Liver (tissue), 9 donors: ENCODE data around the gene PXDN. TPM values are rescaled to one million over a fixed set of nuclear protein-coding genes. Genes with fewer than 3 reads are reported as not detected.

Experiments
- DNase-seq: peaks from one replicate; pipeline ENCODE4 v3.0.0-alpha.2; 2017; ENCODE audit warnings: low spot score
- H3K27ac ChIP-seq, 2 donors: one replicate each; pipeline ENCODE4 v1.7.0; 2013; ENCODE audit warnings: inconsistent platforms in 2 of 2, low read length in 2 of 2, control low read depth in 1 of 2, low read depth in 1 of 2, mild to moderate bottlenecking in 1 of 2
- H3K27me3 ChIP-seq, 4 donors: one replicate each; pipeline versions ENCODE4 v1.6.1 to v1.7.0; 2013; ENCODE audit warnings: low read length in 3 of 4, inconsistent platforms in 1 of 4, mild to moderate bottlenecking in 1 of 4, moderate library complexity in 1 of 4; ENCODE audit not compliant: control insufficient read depth in 4 of 4, insufficient read depth in 4 of 4
- H3K36me3 ChIP-seq, 4 donors: one replicate each; pipeline versions ENCODE4 v1.6.1 to v1.7.0; 2013; ENCODE audit warnings: low read length in 3 of 4, mild to moderate bottlenecking in 3 of 4, low read depth in 1 of 4, moderate library complexity in 1 of 4; ENCODE audit not compliant: control insufficient read depth in 4 of 4, insufficient read depth in 3 of 4
- H3K4me1 ChIP-seq, 4 donors: one replicate each; pipeline versions ENCODE4 v1.6.1 to v1.7.0; 2013; ENCODE audit warnings: low read length in 3 of 4, mild to moderate bottlenecking in 3 of 4, moderate library complexity in 1 of 4; ENCODE audit not compliant: control insufficient read depth in 4 of 4, insufficient read depth in 4 of 4
- H3K4me3 ChIP-seq, 3 donors: one replicate each; pipeline versions ENCODE4 v1.6.1 to v1.7.0; 2013; ENCODE audit warnings: low read length in 3 of 3, control low read depth in 1 of 3, low read depth in 1 of 3, mild to moderate bottlenecking in 1 of 3
- H3K9ac ChIP-seq, 2 donors: one replicate each; pipeline ENCODE4 v1.7.0; 2013; ENCODE audit warnings: low read length in 2 of 2, mild to moderate bottlenecking in 2 of 2, moderate library complexity in 2 of 2, control low read depth in 1 of 2, low read depth in 1 of 2
- H3K9me3 ChIP-seq, 4 donors: one replicate each; pipeline versions ENCODE4 v1.6.1 to v1.7.0; 2013; ENCODE audit warnings: low read length in 3 of 4; ENCODE audit not compliant: control insufficient read depth in 4 of 4
- ATF3 ChIP-seq: IDR thresholded peaks from 2 replicates; pipeline ENCODE4 v1.6.1; 2016; ENCODE audit warnings: antibody characterized with exemption
- CTCF ChIP-seq: fragments of 150-350 bp; IDR thresholded peaks from 2 replicates; pipeline ENCODE4 v1.5.1; 2017; ENCODE audit warnings: improper control_type of control experiment, low read depth, low read length; ENCODE audit not compliant: missing input control
- EGR1 ChIP-seq, 2 donors: IDR thresholded peaks; 2 replicates each; pipeline ENCODE4 v1.6.1; 2016 to 2018; ENCODE audit warnings: antibody characterized with exemption in 2 of 2, low read depth in 2 of 2
- FOXA1 ChIP-seq: IDR thresholded peaks from 2 replicates; pipeline ENCODE4 v1.6.1; 2016; ENCODE audit warnings: antibody characterized with exemption
- FOXA2 ChIP-seq: IDR thresholded peaks from 2 replicates; pipeline ENCODE4 v1.6.1; 2016; ENCODE audit warnings: antibody characterized with exemption
- GABPA ChIP-seq, 2 donors: IDR thresholded peaks in 1 of 2; conservative IDR thresholded peaks in 1 of 2; 2 replicates each; pipeline ENCODE4 v1.6.1; 2016; ENCODE audit warnings: antibody characterized with exemption in 2 of 2, mild to moderate bottlenecking in 1 of 2, moderate library complexity in 1 of 2
- HNF4A ChIP-seq, 2 donors: conservative IDR thresholded peaks; 2 replicates each; pipeline ENCODE4 v1.6.1; 2016; ENCODE audit warnings: antibody characterized with exemption in 2 of 2, mild to moderate bottlenecking in 2 of 2
- HNF4G ChIP-seq: IDR thresholded peaks from 2 replicates; pipeline ENCODE4 v1.6.1; 2016; ENCODE audit warnings: antibody characterized with exemption
- JUND ChIP-seq, 2 donors: IDR thresholded peaks; 2 replicates each; pipeline ENCODE4 v1.6.1; 2016; ENCODE audit warnings: antibody characterized with exemption in 2 of 2
- NR2F2 ChIP-seq: IDR thresholded peaks from 2 replicates; pipeline ENCODE4 v1.6.1; 2016; ENCODE audit warnings: antibody characterized with exemption
- RAD21 ChIP-seq, 2 donors: IDR thresholded peaks; 2 replicates each; pipeline ENCODE4 v1.6.1; 2016; ENCODE audit warnings: antibody characterized with exemption in 2 of 2, mild to moderate bottlenecking in 2 of 2
- REST ChIP-seq: IDR thresholded peaks from 2 replicates; pipeline ENCODE4 v1.6.1; 2016; ENCODE audit warnings: antibody characterized with exemption, mild to moderate bottlenecking
- RXRA ChIP-seq, 2 donors: IDR thresholded peaks; 2 replicates each; pipeline ENCODE4 v1.6.1; 2017 to 2018; ENCODE audit warnings: antibody characterized with exemption in 2 of 2, mild to moderate bottlenecking in 1 of 2
- SP1 ChIP-seq: IDR thresholded peaks from 2 replicates; pipeline ENCODE4 v1.6.1; 2018; ENCODE audit warnings: antibody characterized with exemption, mild to moderate bottlenecking
- TAF1 ChIP-seq: conservative IDR thresholded peaks from 2 replicates; pipeline ENCODE4 v1.6.1; 2016; ENCODE audit warnings: antibody characterized with exemption, mild to moderate bottlenecking
- YY1 ChIP-seq: IDR thresholded peaks from 2 replicates; pipeline ENCODE4 v1.6.1; 2016; ENCODE audit warnings: antibody characterized with exemption, mild to moderate bottlenecking
- ZBTB33 ChIP-seq: IDR thresholded peaks from 2 replicates; pipeline ENCODE4 v1.6.1; 2016; ENCODE audit warnings: antibody characterized with exemption
- WGBS: extraction: QIAGEN DNeasy Blood & Tissue Kit; methylation state at CpG from one replicate; pipeline ENCODE4 v1.1.7; 2013; 5-methylcytosine and 5-hydroxymethylcytosine counted together
- polyA plus RNA-seq, 2 donors: library from polyadenylated mRNA; stranded (reverse) in 1 of 2; unstranded in 1 of 2; fragments of 200-250 nt in 1 of 2; fragments of >200 nt in 1 of 2; fragmentation: Nextera tagmentation in 1 of 2; extraction: Ambion mirVana in 1 of 2; gene quantifications; one replicate each; pipeline versions ENCODE4 v1.2.1 to v1.2.3, GENCODE V29; 2013 to 2015
- total RNA-seq, 2 donors: library from RNA; depleted of rRNA; stranded (reverse); fragments of >200 nt; gene quantifications; one replicate each; pipeline ENCODE4 v1.2.3, GENCODE V29; 2014
- donor health status: healthy.
- donor health status: healthy.
- donor health status: healthy.
- donor health status: healthy.
- donor health status: healthy.

PXDN gene
- total and polyA plus RNA-seq, 4 donors: 4.2 to 21.5 (median 16.9) TPM

GRCh38 chr2:1611886-1612285 is 132.4 kb downstream of the PXDN start:
- DNase-seq: no peak
- H3K9ac ChIP-seq: no peak overlapping the region
- TF ChIP-seq FOXA2 (no peak), FOXA1 (no peak), NR2F2 (no peak), SP1 (no peak), RAD21 (IDR thresholded peaks at IDR 0.05) (no peak), CTCF (no peak), EGR1 (IDR thresholded peaks at IDR 0.05; ENCODE audit: low read depth in 2 of 2) (no peak), ATF3 (no peak), YY1 (no peak)

GRCh38 chr2:1610096-1610485 is 134.2 kb downstream of the PXDN start:
- Histone ChIP-seq H3K27me3 (no peaks in the 10 kb centered on the region), H3K36me3 (no peaks in the 10 kb centered on the region), H3K27ac (no peak overlapping the region), H3K4me1 (no peaks in the 10 kb centered on the region), H3K9me3 (no peaks in the 10 kb centered on the region), H3K9ac (no peak overlapping the region), H3K4me3 (no peak overlapping the region)
- TF ChIP-seq ATF3: no peak
- TF ChIP-seq TAF1: no peak
- TF ChIP-seq HNF4A (conservative IDR thresholded peaks at IDR 0.05): no peak
- TF ChIP-seq YY1: no peak
- no peak for TF ChIP-seq RXRA (IDR thresholded peaks at IDR 0.05)
- TF ChIP-seq HNF4G: no peak
- no peak for TF ChIP-seq NR2F2
- TF ChIP-seq FOXA2: no peak
- TF ChIP-seq FOXA1: no peak
- TF ChIP-seq REST: no peak
- no peak for TF ChIP-seq GABPA (IDR thresholded peaks at IDR 0.05 in 1 of 2, conservative IDR thresholded peaks at IDR 0.05 in 1 of 2)
- TF ChIP-seq EGR1 (IDR thresholded peaks at IDR 0.05; ENCODE audit: low read depth in 2 of 2): no peak
- no peak for TF ChIP-seq RAD21 (IDR thresholded peaks at IDR 0.05)
- no peak for TF ChIP-seq SP1
- no peak for TF ChIP-seq CTCF
- no peak for TF ChIP-seq ZBTB33
- no peak for TF ChIP-seq JUND (IDR thresholded peaks at IDR 0.05)
- WGBS: 96% methylated on average over 18 of the region's 18 CpGs
- DNase-seq: no peak

More at GRCh38 chr2:1611886-1612285, 132.4 kb downstream of the PXDN start:
- no peak overlapping the region for H3K4me3 ChIP-seq
- no peak overlapping the region for H3K27ac ChIP-seq
- 84% methylated on average over 8 of the region's 8 CpGs for WGBS
- H3K4me1 ChIP-seq: no peaks in the 10 kb centered on the region
- no peaks in the 10 kb centered on the region for H3K36me3 ChIP-seq
- no peaks in the 10 kb centered on the region for H3K27me3 ChIP-seq
- no peaks in the 10 kb centered on the region for H3K9me3 ChIP-seq
